ENCODE data around the gene ATP5F1A. TPM values are rescaled to one million over a fixed set of nuclear protein-coding genes. Genes with fewer than 3 reads are reported as not detected.

Gene ATP5F1A
- total RNA-seq, 4 donors from 2014 or later, result 355 to 540 (median 419) TPM

Other genes starting within 250 kb of the ATP5F1A start
- gene EPG5, start 131.0 kb downstream of the ATP5F1A start, total RNA-seq, result 10 to 100 TPM; 22.5 to 44.0 (median 39.8) TPM
- 10 to 100 TPM in 3 of 4 donors, 1 to 10 TPM in 1; 9.3 to 12.4 (median 11.1) TPM for gene PSTPIP2, start 26.0 kb downstream of the ATP5F1A start, total RNA-seq
- 10 to 100 TPM; 10.2 to 33.1 (median 21.8) TPM for gene HAUS1, start 6.1 kb upstream of the ATP5F1A start, total RNA-seq

Measured in lower leg skin (tissue), 4 donors.